Upper lobe of left lung (tissue), 6 donors: Measurements from ENCODE around the gene MSH3. TPM values are rescaled to one million over a fixed set of nuclear protein-coding genes. Genes with fewer than 3 reads are reported as not detected.

ENCODE experiments used
- ATAC-seq, 2 donors: fragments of 200-7000 bp; cut with Tn5 transposase; one replicate each; pipeline ENCODE4 v1.9.1; 2022; ENCODE audit warnings: mild to moderate bottlenecking in 2 of 2, moderate library complexity in 2 of 2; ENCODE audit not compliant: low FRiP score in 2 of 2
- DNase-seq, 2 donors: peaks; one replicate each; pipeline ENCODE4 v3.0.0-alpha.2; 2019 to 2020
- H3K27ac ChIP-seq, 4 donors: fragments of 200-600 bp; sonication (generic); one replicate each; pipeline ENCODE4 v1.5.1; 2016 to 2019
- H3K27me3 ChIP-seq, 4 donors: fragments of 200-600 bp; sonication (generic); one replicate each; pipeline ENCODE4 v1.5.1; 2017 to 2019
- H3K36me3 ChIP-seq, 4 donors: fragments of 200-600 bp; sonication (generic); one replicate each; pipeline ENCODE4 v1.5.1; 2016 to 2019
- H3K4me1 ChIP-seq, 4 donors: fragments of 200-600 bp; sonication (generic); one replicate each; pipeline ENCODE4 v1.5.1; 2018 to 2019
- H3K4me3 ChIP-seq, 4 donors: fragments of 200-600 bp; sonication (generic); one replicate each; pipeline ENCODE4 v1.5.1; 2017 to 2019; ENCODE audit warnings: mild to moderate bottlenecking in 2 of 4, moderate library complexity in 1 of 4
- H3K9me3 ChIP-seq, 4 donors: fragments of 200-600 bp; sonication (generic); one replicate each; pipeline ENCODE4 v1.5.1; 2018 to 2019
- CTCF ChIP-seq, 6 experiments: fragments of 450-650 bp in 4 of 6; fragments of 200-600 bp in 2 of 6; sonication (generic) in 2 of 6; IDR thresholded peaks; one replicate each; pipeline ENCODE4 v1.5.1; 2016 to 2019; ENCODE audit warnings: antibody characterized with exemption in 6 of 6
- EP300 ChIP-seq, 4 donors: sonication (generic); formaldehyde crosslinking; IDR thresholded peaks; one replicate each; pipeline ENCODE4 v1.5.1; 2017; ENCODE audit warnings: antibody characterized with exemption in 4 of 4, control low read depth in 2 of 4
- POLR2A ChIP-seq, 4 donors: fragments of 450-650 bp; IDR thresholded peaks; one replicate each; pipeline ENCODE4 v1.5.1; 2016 to 2017; ENCODE audit warnings: antibody characterized with exemption in 4 of 4, mild to moderate bottlenecking in 2 of 4
- POLR2AphosphoS5 ChIP-seq, 2 donors: sonication (generic); formaldehyde crosslinking; IDR thresholded peaks; one replicate each; pipeline ENCODE4 v1.5.1; 2017; ENCODE audit warnings: antibody characterized with exemption in 2 of 2
- WGBS, 2 donors: methylation state at CpG; one replicate each; pipeline ENCODE4 v1.1.5; 2017 to 2018; 5-methylcytosine and 5-hydroxymethylcytosine counted together
- total RNA-seq, 6 donors: library from RNA; depleted of rRNA in 4 of 6; stranded (reverse); fragments of >200 nt in 4 of 6; gene quantifications; one replicate each; pipeline versions ENCODE4 v1.1.0 to v1.2.1, GENCODE V29; 2016 to 2021
- donor health status: DM: no; HTN: no; CAD: no; lungs with moderate emphysema.
- donor health status: DM: no; HTN: yes; CAD: no; lungs with severe emphysema.

MSH3 gene
- total RNA-seq, 6 donors from 2014 or later, result 9.0 to 17.3 (median 12.5) TPM

- Histone ChIP-seq H3K9me3 (no peaks in the 10 kb centered on the region), H3K36me3 (peaks cover 0 to 19% (median 3%) of the 10 kb centered on the region in 4 donors), H3K4me1 (no peaks in the 10 kb centered on the region), H3K27ac (no peak overlapping the region), H3K27me3 (no peaks in the 10 kb centered on the region), H3K4me3 (no peak overlapping the region)
- DNase-seq (no peak), ATAC-seq (no peak)
- TF ChIP-seq POLR2A (IDR thresholded peaks at IDR 0.05) (no peak), POLR2AphosphoS5 (IDR thresholded peaks at IDR 0.05) (no peak), EP300 (IDR thresholded peaks at IDR 0.05) (no peak), CTCF (IDR thresholded peaks at IDR 0.05) (no peak)
- WGBS, 2 donors, result 93 to 100% methylated on average over 1 of the region's 1 CpG
Measured at GRCh38 chr5:80704221-80704620, 49.8 kb downstream of the MSH3 start.

GRCh38 chr5:80705216-80705769 lies 50.8 kb downstream of the MSH3 start:
- 87 to 90% methylated on average over 6 of the region's 6 CpGs for WGBS, 2 donors
- no peak for DNase-seq
- no peaks in the 10 kb centered on the region for H3K27me3 ChIP-seq
- no peak overlapping the region for H3K27ac ChIP-seq
- H3K36me3 ChIP-seq, result peaks cover 0 to 24% (median 3%) of the 10 kb centered on the region in 4 donors
- H3K4me1 ChIP-seq, result no peaks in the 10 kb centered on the region
- no peak for TF ChIP-seq POLR2AphosphoS5 (IDR thresholded peaks at IDR 0.05)
- no peak for TF ChIP-seq POLR2A (IDR thresholded peaks at IDR 0.05)
- TF ChIP-seq EP300 (IDR thresholded peaks at IDR 0.05), result no peak
- TF ChIP-seq CTCF (IDR thresholded peaks at IDR 0.05), result no peak
- no peaks in the 10 kb centered on the region for H3K9me3 ChIP-seq
- no peak for ATAC-seq
- no peak overlapping the region for H3K4me3 ChIP-seq

- no peaks in the 10 kb centered on the region for H3K27me3 ChIP-seq
- H3K27ac ChIP-seq, result no peak overlapping the region
- H3K4me1 ChIP-seq, result no peaks in the 10 kb centered on the region
- TF ChIP-seq EP300 (IDR thresholded peaks at IDR 0.05), result no peak
- TF ChIP-seq POLR2AphosphoS5 (IDR thresholded peaks at IDR 0.05), result no peak
- TF ChIP-seq CTCF (IDR thresholded peaks at IDR 0.05), result no peak
- TF ChIP-seq POLR2A (IDR thresholded peaks at IDR 0.05), result no peak
- peaks cover 0 to 24% (median 3%) of the 10 kb centered on the region in 4 donors for H3K36me3 ChIP-seq
- H3K4me3 ChIP-seq, result no peak overlapping the region
- ATAC-seq (no peak), DNase-seq (no peak)
- whole genome bisulfite sequencing, 2 donors, result 77 to 88% methylated on average over 4 of the region's 4 CpGs
- H3K9me3 ChIP-seq, result no peaks in the 10 kb centered on the region
Measured at GRCh38 chr5:80705801-80706200, 51.3 kb downstream of the MSH3 start.

DNA sequence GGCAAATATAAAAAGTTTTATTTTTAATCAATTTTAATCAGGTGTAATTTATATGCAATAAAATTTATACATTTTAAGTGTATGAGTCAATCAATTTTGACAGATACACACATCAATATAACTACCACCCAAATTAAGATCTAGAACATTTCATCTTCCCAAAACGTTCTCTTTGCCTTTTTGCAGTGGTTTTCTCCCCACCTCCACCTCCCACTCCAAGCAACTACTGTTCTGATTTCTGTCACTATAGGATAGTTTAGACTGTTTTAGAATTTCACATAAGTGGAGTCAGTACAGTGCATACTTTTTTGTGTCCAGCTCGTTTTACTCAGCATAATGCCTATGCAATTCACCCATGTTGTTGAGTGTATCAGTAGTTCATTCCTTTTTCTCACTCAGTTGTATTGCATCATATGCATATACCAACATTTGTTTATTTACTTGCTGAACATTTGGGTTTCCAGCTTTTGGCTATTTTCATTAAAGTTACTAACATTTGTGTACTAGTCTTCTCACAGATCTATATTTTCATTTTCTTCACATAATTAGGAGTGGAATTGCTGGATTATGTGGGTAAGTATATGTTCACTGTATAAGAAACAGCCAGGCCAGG lies 52.5 kb downstream of the MSH3 start:
- no peak overlapping the region for H3K27ac ChIP-seq
- no peak for TF ChIP-seq POLR2A (IDR thresholded peaks at IDR 0.05)
- TF ChIP-seq POLR2AphosphoS5 (IDR thresholded peaks at IDR 0.05), result no peak
- TF ChIP-seq CTCF (IDR thresholded peaks at IDR 0.05), result no peak
- TF ChIP-seq EP300 (IDR thresholded peaks at IDR 0.05), result no peak
- 87 to 88% methylated on average over 2 of the region's 2 CpGs for WGBS, 2 donors
- no peaks in the 10 kb centered on the region for H3K9me3 ChIP-seq
- DNase-seq, result no peak
- no peak for ATAC-seq
- no peak overlapping the region for H3K4me3 ChIP-seq
- H3K36me3 ChIP-seq, result peaks cover 0 to 24% (median 6%) of the 10 kb centered on the region in 4 donors
- H3K4me1 ChIP-seq, result no peaks in the 10 kb centered on the region
- no peaks in the 10 kb centered on the region for H3K27me3 ChIP-seq

DNA sequence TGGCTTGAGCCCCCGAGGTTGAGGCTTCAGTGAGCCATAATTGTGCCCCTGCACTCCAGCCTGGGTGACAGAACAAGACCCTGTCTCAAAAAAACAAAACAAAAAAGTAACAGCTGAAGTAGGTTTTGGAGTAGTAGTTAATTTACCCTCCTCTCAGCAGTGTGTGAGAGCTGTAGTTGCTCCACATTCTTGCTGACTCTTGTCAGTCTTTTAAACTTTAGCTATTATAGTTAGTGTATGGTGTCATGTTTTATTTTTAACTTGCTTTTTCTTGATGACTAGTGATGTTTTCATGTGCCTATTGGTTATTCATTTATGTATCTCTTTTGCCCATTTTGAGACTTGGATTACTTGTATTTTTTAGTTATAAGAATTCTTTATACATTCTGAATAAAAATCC lies 53.2 kb downstream of the MSH3 start:
- DNase-seq (no peak), ATAC-seq (no peak)
- H3K27ac ChIP-seq, result no peak overlapping the region
- H3K4me3 ChIP-seq, result no peak overlapping the region
- no peaks in the 10 kb centered on the region for H3K27me3 ChIP-seq
- H3K9me3 ChIP-seq, result no peaks in the 10 kb centered on the region
- TF ChIP-seq POLR2A (IDR thresholded peaks at IDR 0.05) (no peak), EP300 (IDR thresholded peaks at IDR 0.05) (no peak), CTCF (IDR thresholded peaks at IDR 0.05) (no peak), POLR2AphosphoS5 (IDR thresholded peaks at IDR 0.05) (no peak)
- WGBS, 2 donors, result 80 to 95% methylated on average over 1 of the region's 1 CpG
- no peaks in the 10 kb centered on the region for H3K4me1 ChIP-seq
- peaks cover 0 to 24% (median 6%) of the 10 kb centered on the region in 4 donors for H3K36me3 ChIP-seq
